ENCODE data around the gene INO80D. TPM values are rescaled to one million over a fixed set of nuclear protein-coding genes. Genes with fewer than 3 reads are reported as not detected.

Gene INO80D
- total and polyA plus RNA-seq, 2 of the 13 experiments (the other 11 are each of a cell fraction or from before 2014, with no cell fraction given), result 7.6 to 7.9 TPM

- TF ChIP-seq FOSL1 (CRISPR knock-in tag; IDR thresholded peaks at IDR 0.05; ENCODE audit: borderline replicate concordance), result no peak
- TF ChIP-seq ZNF691 (CRISPR knock-in tag; IDR thresholded peaks at IDR 0.05; ENCODE audit: borderline replicate concordance, low read depth), result no peak
- TF ChIP-seq NFE2L2 (IDR thresholded peaks at IDR 0.05; ENCODE audit: low read length), result no peak
- TF ChIP-seq CCAR2 (optimal IDR thresholded peaks at IDR 0.05; ENCODE audit: low read depth, low read length), result no peak
- no peak for TF ChIP-seq MYPOP (CRISPR knock-in tag; IDR thresholded peaks at IDR 0.05)
- TF ChIP-seq PAWR (CRISPR knock-in tag; IDR thresholded peaks at IDR 0.05; ENCODE audit: borderline replicate concordance), result no peak
- TF ChIP-seq TBP (CRISPR knock-in tag; IDR thresholded peaks at IDR 0.05), result no peak
- TF ChIP-seq TAF1 (CRISPR knock-in tag; IDR thresholded peaks at IDR 0.05), result no peak
- no peak for TF ChIP-seq ZNF274 (CRISPR knock-in tag; IDR thresholded peaks at IDR 0.05)
- no peak for TF ChIP-seq RNF2 (conservative IDR thresholded peaks at IDR 0.05; ENCODE audit: low read depth)
- TF ChIP-seq ZBTB20 (CRISPR knock-in tag; IDR thresholded peaks at IDR 0.05; ENCODE audit: borderline replicate concordance, low read depth), result no peak
- TF ChIP-seq PATZ1 (CRISPR knock-in tag; IDR thresholded peaks at IDR 0.05), result peak; percentile 2; the same call in 1 of the 2 replicates
- TF ChIP-seq ZNF451 (CRISPR knock-in tag; IDR thresholded peaks at IDR 0.05), result no peak
- TF ChIP-seq RBFOX2 (IDR thresholded peaks at IDR 0.05; ENCODE audit: low read depth, low read length), result no peak
- TF ChIP-seq HOXA5 (CRISPR knock-in tag; IDR thresholded peaks at IDR 0.05), result 0 out of 2 replicates have a peak, but pooled peaks have one; percentile 16
- TF ChIP-seq ZMAT3 (CRISPR knock-in tag; conservative IDR thresholded peaks at IDR 0.05), result no peak
- no peak for TF ChIP-seq HDAC1 (CRISPR knock-in tag; IDR thresholded peaks at IDR 0.05)
- TF ChIP-seq CREM (IDR thresholded peaks at IDR 0.05), result no peak
- TF ChIP-seq CREM (CRISPR knock-in tag; IDR thresholded peaks at IDR 0.05), result no peak
- TF ChIP-seq DDIT3 (CRISPR knock-in tag; IDR thresholded peaks at IDR 0.05), result no peak
- peak; percentile 8; the same call in 1 of the 2 replicates for TF ChIP-seq ZNF317 (CRISPR knock-in tag; IDR thresholded peaks at IDR 0.05)
- no peak for TF ChIP-seq ZNF576 (CRISPR knock-in tag; IDR thresholded peaks at IDR 0.05)
- TF ChIP-seq SMYD3 (CRISPR knock-in tag; IDR thresholded peaks at IDR 0.05), result peak; percentile 60; the same call in 1 of the 2 replicates
- peak; percentile 70; the same call in 1 of the 2 replicates for TF ChIP-seq SNAPC2 (CRISPR knock-in tag; IDR thresholded peaks at IDR 0.05)
- TF ChIP-seq ZNF335 (CRISPR knock-in tag; IDR thresholded peaks at IDR 0.05), result 0 out of 2 replicates have a peak, but pooled peaks have one; percentile 10
These were observed 137.5 kb downstream of the INO80D start (continued) for GRCh38 chr2:205948496-205948837.

Measured in HepG2 (cell line).